Muscle of arm (tissue), 14 donors: ENCODE results near the gene OR6C75. TPM values are rescaled to one million over a fixed set of nuclear protein-coding genes. Genes with fewer than 3 reads are reported as not detected.
"Not testable (repeated sequence)": the region's sequence is repeated elsewhere in the genome, so short reads cannot be mapped to it uniquely, and the experiment has no call there.

Experiments
- DNase-seq: peaks from one replicate; pipeline ENCODE4 v3.0.0-alpha.2; 2013
- long read RNA-seq, 11 donors: transcript quantifications; one replicate each; lab custom pipeline, GENCODE V29; 2026
- polyA plus RNA-seq, 12 donors: library from polyadenylated mRNA; unstranded; fragments of 120-200 nt; gene quantifications; one replicate each; pipeline ENCODE4 v1.2.1, GENCODE V29; 2013; ENCODE audit not compliant: insufficient read length in 12 of 12

The OR6C75 gene
- polyA plus RNA-seq = under 1 TPM in 3 of 12 donors, not detected in 9; 0.07 to 0.12 (median 0.07) TPM
- long read RNA-seq, donor 1 = 0 reads
- long read RNA-seq, donor 2 = 0 reads
- long read RNA-seq, donor 3 = 0 reads
- long read RNA-seq, donor 4 = 0 reads
- long read RNA-seq, donor 5 = 0 reads
- long read RNA-seq, donor 6 = 0 reads
- long read RNA-seq, donor 7 = 0 reads
- long read RNA-seq, donor 8 = 0 reads
- long read RNA-seq, donor 9 = 0 reads
- long read RNA-seq, donor 10 = 0 reads
- long read RNA-seq, donor 11 = 0 reads

GRCh38 chr12:55362675-55363074, at the start of gene OR6C75:
TSS of gene OR6C75 (plus strand) at chr12:55362975. CDS start at chr12:55365111, 2,136 bp downstream.
- DNase-seq = no peak

GRCh38 chr12:55314043-55314442, 48.7 kb upstream of the OR6C75 start, which contains the start of gene OR6C1:
TSS of gene OR6C1 (plus strand) at chr12:55314343. CDS start at chr12:55320600, 6,257 bp downstream.
- no peak for DNase-seq

GRCh38 chr12:55320201-55320600, 42.6 kb upstream of the OR6C75 start:
- DNase-seq = no peak

GRCh38 chr12:55325801-55326200, 37.0 kb upstream of the OR6C75 start:
- not testable (repeated sequence) for DNase-seq

- DNase-seq = no peak
These were observed 32.3 kb upstream of the OR6C75 start, which contains the start of gene OR6C3 for GRCh38 chr12:55330446-55330845. TSS of gene OR6C3 (plus strand) at chr12:55330746. CDS start at chr12:55331701, 955 bp downstream.

- no peak for DNase-seq
These were observed 26.8 kb upstream of the OR6C75 start for GRCh38 chr12:55336002-55336401.

- not testable (repeated sequence) for DNase-seq
These were observed 7.4 kb upstream of the OR6C75 start for GRCh38 chr12:55355338-55355737.

- DNase-seq = no peak
These were observed 2.3 kb downstream of the OR6C75 start for GRCh38 chr12:55365086-55365485.

- DNase-seq = no peak
These were observed 9.7 kb downstream of the OR6C75 start for GRCh38 chr12:55372521-55372920.

GRCh38 chr12:55385891-55386290, 23.1 kb downstream of the OR6C75 start:
- DNase-seq = no peak

GRCh38 chr12:55392032-55392795, 29.4 kb downstream of the OR6C75 start:
- no peak for DNase-seq

- DNase-seq = no peak
These were observed 33.6 kb downstream of the OR6C75 start for GRCh38 chr12:55396326-55396725.

- no peak for DNase-seq
These were observed 37.5 kb downstream of the OR6C75 start, which contains the start of gene OR6C65 for GRCh38 chr12:55400229-55400628. TSS of gene OR6C65 (plus strand) at chr12:55400529. CDS start at chr12:55400529, 0 bp downstream.

- no peak for DNase-seq
These were observed 45.1 kb downstream of the OR6C75 start for GRCh38 chr12:55407866-55408265.

GRCh38 chr12:55409133-55409532, 46.4 kb downstream of the OR6C75 start:
- DNase-seq = not testable (repeated sequence)

GRCh38 chr12:55412138-55412537, 49.4 kb downstream of the OR6C75 start:
- not testable (repeated sequence) for DNase-seq

- DNase-seq = not testable (repeated sequence)
These were observed 51.0 kb downstream of the OR6C75 start for GRCh38 chr12:55413498-55414388.

- not testable (repeated sequence) for DNase-seq
These were observed 51.6 kb downstream of the OR6C75 start for GRCh38 chr12:55414396-55414823.

- DNase-seq = not testable (repeated sequence)
These were observed 52.1 kb downstream of the OR6C75 start for GRCh38 chr12:55414889-55415288.

GRCh38 chr12:55416961-55417360, 54.2 kb downstream of the OR6C75 start:
- DNase-seq = no peak
